Nucleus accumbens (tissue), 56 donors: Measurements from ENCODE around the gene MYO5A.

Experiments used
- DNase-seq, 56 donors: peaks; one replicate each; lab custom pipeline; 2025; lab: John Stamatoyannopoulos, UW

Gene MYO5A

DNA sequence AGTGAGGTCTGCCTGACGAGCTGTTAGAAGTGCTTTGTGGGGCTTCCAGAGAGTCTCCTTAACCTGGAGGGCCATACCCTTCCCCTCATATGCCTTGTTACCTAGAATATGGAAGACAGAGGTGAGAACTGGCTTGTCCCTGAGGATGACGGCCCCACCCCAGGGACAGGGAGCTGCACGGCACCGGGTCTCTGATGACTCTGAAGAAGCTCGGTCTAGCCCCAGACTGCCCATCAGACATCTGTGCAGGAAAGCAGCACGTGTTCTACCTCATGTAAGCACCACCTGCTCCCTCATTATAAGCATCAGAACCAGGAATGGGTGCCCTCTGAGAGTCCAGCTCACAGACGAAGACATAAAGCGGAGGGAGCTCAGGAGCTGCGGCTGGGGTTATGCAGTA, 251.1 kb downstream of the MYO5A start:
- DNase-seq: no peak

DNA sequence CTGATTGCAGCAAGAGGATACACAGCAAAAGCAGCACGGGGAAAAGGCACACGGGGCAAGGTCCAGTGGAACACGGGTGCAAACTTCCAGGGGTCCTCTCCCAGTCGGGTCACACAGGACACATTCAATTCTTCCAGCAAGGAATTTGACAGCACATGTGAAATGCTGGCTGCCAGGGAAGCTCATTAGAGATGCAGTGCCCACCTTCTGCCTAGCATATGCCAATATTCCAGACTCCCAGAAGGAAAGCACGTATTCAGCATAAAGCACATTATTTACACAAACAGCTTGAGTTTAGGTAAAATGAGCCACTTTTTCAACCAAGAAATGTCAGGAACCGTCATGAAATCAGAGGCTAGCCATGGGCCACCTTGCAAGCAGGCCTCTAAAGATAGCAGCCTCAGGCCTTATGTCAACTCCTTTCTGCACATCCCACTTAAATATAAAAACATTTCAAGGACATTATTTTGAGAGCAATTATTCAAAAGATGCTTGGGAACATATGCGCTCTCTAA, 252.4 kb downstream of the MYO5A start:
- no peak for DNase-seq

DNA sequence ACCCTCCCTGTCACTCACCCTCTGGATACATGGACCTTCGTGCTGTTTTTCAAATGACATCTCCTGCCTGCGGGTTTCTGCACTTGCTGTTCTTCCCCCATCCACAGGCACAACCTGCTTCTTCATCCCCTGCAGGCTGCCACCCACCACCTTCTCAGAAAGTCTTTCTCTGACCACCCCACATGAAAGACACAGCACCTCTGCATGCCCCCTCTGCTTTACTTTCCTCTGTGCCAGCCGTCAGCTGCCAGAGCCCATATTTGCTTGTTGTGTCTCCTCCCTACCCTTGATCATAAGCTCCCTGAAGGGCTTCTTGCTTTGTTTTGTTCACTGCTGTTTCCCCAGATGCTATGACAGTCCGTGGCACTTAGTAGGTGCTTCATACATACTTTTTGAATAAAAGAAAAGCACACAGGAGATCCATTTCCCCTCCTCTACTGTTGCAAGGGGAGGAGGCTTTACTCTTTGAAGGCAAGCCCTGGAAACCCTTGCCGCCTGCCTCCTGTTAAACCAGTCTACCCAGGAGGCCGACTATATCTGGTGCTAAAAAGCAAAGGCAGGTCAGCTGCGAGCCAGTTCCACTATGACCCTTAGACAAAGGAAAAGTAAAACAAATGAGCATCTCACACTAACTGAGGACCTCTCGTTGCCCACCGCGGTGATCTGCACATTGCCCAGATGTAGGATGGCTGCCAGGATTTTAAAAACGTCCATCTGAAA, 265.0 kb downstream of the MYO5A start:
- no peak for DNase-seq

DNA sequence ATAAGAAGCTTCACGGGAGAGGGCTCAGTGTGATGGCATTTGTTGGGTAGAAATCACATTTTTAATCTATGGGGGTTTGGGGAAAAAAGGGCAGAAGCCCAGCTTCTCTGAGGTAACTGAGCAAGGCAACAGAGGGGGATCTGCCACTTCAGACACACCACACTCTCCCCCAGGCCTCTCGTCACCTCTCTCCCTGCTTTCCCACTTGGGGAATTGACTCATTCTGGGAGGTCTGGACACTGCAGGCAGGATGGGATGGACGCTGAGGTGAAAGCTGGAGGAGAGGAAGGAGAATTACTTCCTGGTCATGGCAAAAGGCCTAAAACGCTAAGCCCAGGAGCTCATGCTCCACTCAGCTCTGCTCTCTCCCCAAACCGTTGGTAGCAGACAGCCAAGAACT, 266.3 kb downstream of the MYO5A start:
- DNase-seq: no peak

DNA sequence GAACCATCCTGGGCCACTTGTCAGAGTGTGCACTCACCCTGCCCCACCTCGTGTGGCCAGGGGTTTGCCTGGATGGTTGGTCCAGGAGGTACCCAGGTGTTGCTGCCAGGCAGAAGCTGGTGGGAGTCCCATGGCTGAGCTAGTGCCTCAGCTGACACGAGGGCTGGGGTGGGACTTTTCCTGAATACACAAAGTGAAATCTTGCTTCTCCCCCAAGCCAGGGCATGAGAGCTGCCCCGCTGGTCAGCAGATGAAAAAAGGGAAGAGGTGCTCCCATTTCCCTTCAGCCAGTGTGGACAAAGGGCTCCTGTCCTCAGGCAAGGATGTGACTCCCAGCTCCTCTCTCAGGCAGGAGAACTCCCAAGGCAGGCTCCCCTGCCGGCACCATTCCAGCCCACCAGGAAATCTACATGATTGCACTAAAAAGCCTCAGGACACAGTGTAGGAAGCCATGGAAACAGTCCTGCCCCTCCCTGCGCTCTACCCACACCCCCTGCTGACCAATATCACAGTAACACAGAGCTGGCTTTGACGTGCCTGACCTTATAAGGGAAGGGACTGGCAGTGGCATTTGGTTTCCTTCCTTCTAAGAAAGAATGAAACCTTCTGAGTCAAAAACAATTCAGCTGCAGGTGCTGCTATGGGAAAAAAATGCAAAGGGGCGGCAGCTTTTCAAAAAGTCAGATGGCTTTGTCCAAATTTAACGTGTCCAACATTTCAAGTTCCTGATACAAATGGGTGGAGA, 267.0 kb downstream of the MYO5A start:
- DNase-seq: peak in 19 of 56 donors; percentile 5 to 49 (median 15)

DNA sequence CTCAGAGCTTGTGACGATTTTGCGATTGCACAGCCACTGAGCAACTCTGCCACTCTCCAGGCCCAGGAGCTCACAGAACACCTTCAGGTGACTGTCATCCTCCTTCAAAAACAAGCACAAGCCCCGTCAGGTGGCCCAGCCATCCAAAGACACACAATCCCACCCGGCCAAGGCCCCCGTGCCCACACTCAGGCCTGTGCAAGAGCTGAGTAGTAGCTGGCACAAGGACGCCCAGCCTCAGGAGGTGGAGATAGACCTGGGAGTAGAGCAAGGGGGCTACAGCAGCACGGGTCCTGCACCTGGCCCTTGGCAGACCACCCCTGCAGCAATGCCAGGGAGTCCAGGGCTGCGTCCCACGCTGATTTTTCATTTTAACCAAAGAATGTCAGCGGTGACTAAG, 267.7 kb downstream of the MYO5A start:
- DNase-seq: no peak

DNA sequence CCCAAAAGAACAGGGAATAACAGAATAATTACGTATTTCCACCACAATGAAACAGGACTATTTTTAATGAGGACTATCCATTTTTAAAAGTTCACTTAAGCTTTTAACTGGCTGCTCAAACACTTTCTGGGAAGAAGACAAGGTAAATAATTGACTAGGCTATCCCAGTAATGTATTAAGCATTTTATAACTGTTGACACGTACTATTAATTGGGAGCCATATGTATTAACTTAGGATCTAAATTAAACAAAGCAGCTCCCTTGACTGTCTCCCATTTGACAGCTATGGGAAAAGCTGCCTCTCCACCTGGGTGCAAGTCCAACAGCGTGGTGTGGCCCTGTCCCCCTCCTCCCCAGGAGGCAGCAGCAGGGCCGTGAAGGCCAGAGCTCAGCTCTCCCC, 269.2 kb downstream of the MYO5A start:
- DNase-seq: no peak

DNA sequence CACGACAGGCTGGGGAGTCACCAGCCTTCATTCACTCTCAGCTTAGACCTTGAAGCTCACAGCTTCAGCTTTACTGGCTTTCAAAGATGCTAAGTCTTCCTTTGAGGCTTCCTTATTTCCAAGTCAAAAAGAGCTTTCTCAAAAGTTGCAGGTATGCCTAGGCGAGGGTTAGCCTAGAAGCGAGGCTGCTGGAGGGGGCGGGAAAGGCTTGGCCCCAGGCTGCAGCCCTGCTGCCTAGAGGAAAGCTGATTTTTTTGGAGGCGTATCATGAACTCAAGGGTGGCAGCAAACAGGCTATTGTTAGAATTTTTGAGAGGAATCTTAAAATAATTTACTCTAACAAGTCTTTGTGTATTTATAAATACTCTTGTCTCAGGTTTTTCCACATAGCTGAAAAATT, 270.2 kb downstream of the MYO5A start:
- peak in 3 of 56 donors; percentile 4 to 19 (median 12) for DNase-seq

DNA sequence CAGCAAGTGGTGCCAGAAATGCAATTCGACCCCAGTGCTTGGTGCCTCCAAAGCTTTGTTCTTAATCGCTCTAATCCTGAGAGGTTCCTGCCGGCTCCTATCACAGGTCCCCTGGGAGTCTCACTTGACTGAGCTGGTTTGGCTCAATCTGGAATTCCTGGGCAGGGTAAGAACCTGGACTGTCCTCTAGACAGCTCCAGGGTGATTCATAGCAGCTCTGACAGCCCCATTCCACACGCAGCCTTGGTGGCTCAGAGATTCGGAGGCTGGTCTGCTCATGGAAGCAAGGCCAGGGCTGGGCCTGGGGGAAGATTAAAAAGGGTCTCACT, 271.0 kb downstream of the MYO5A start:
- no peak for DNase-seq
